GM10248 (cell line): ENCODE measurements around the gene PPP1R1C.

Experiments used
- CTCF ChIA-PET: fragments of 300-600 bp; sonication (Branson Sonifier 250); formaldehyde crosslinking; extraction: SDS; loops from one replicate; lab custom pipeline; 2021; ENCODE audit warnings: antibody characterized with exemption; lab: Yijun Ruan, JAX
- POLR2A ChIA-PET: fragments of 350-650 bp; sonication (Branson Sonifier 250); formaldehyde crosslinking; extraction: SDS; loops from one replicate; lab custom pipeline; 2020; ENCODE audit warnings: antibody characterized with exemption; lab: Yijun Ruan, JAX
- DNase-seq: peaks from one replicate; pipeline ENCODE4 v3.0.0; 2012; ENCODE audit errors: extremely low spot score
- CTCF ChIP-seq: IDR thresholded peaks from 2 replicates; pipeline ENCODE4 v1.5.1; 2012; ENCODE audit warnings: mild to moderate bottlenecking, low read depth; ENCODE audit errors: extremely low read depth, missing control alignments, control extremely low read depth

The PPP1R1C gene

GRCh38 chr2:181989099-181989498, 3.4 kb downstream of the PPP1R1C start:
- CTCF ChIA-PET: interaction anchor here (1.0 kb wide), 1 partner anchor 10 kb away, joined by 3 read pairs; no protein-coding TSS in a partner anchor
- POLR2A ChIA-PET: no interaction called here
- DNase-seq: no peak
- TF ChIP-seq CTCF: no peak

GRCh38 chr2:181991171-181991885, 5.7 kb downstream of the PPP1R1C start:
- POLR2A ChIA-PET: no interaction called here
- CTCF ChIA-PET: interaction anchor here (1.3 to 1.7 kb wide), 2 partner anchors 9 to 27 kb away, joined by 3 to 5 read pairs; no protein-coding TSS in a partner anchor
- peak; percentile 55 for DNase-seq
- TF ChIP-seq CTCF: no peak

- DNase-seq: peak; percentile 55
- POLR2A ChIA-PET: no interaction called here
- CTCF ChIA-PET: no interaction called here
- TF ChIP-seq CTCF: no peak
These were observed 7.1 kb downstream of the PPP1R1C start for GRCh38 chr2:181992776-181993175.

GRCh38 chr2:181995289-181995688, 9.6 kb downstream of the PPP1R1C start:
- no peak for TF ChIP-seq CTCF
- ChIA-PET CTCF (no interaction called here), POLR2A (no interaction called here)
- no peak for DNase-seq

GRCh38 chr2:181998041-181998835, 12.6 kb downstream of the PPP1R1C start:
- no peak for DNase-seq
- ChIA-PET POLR2A (no interaction called here), CTCF (interaction anchor here (1.6 kb wide), 2 partner anchors 43 to 45 kb away, joined by 4 to 5 read pairs; no protein-coding TSS in a partner anchor)
- no peak for TF ChIP-seq CTCF

- TF ChIP-seq CTCF: no peak
- ChIA-PET CTCF (interaction anchor here (1.0 to 1.6 kb wide), 2 partner anchors 9 to 46 kb away, joined by 3 to 5 read pairs; no protein-coding TSS in a partner anchor), POLR2A (no interaction called here)
- no peak for DNase-seq
These were observed 13.4 kb downstream of the PPP1R1C start for GRCh38 chr2:181998891-181999654.
